Stimulated activated CD4-positive, alpha-beta T cell treated with anti-CD3 and anti-CD28 coated beads, Interleukin-2, amount 100 ng/mL, for 24 hours (primary cell): ENCODE results near the gene CSMD2.

ENCODE experiments used
- DNase-seq, 2 donors: peaks; one replicate each; pipeline ENCODE4 v3.0.0-alpha.2; 2020

The CSMD2 gene

GRCh38 chr1:33844166-33844565 is 320.9 kb downstream of the CSMD2 start:
- DNase-seq = no peak

DNA sequence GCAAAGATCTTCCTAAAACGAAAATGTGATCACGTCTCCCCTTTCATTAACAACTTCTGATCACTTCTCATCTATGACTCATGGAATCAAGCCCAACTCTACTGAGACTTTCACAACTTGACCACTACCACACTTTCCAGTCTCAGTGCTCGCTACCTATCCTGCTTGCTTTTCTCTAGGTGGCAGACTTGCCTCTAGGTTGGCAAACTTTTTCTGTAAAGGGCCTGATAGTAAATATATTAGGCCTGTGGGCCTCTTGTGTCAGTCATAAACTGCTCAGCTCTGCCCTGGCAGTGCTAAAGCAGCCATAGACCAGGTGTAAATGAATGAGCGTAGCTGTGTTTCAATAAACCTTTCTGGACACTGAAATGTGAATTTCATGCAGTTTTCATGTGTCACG is 322.7 kb downstream of the CSMD2 start:
- DNase-seq = no peak

GRCh38 chr1:33841494-33841893 is 323.5 kb downstream of the CSMD2 start:
- DNase-seq = no peak

GRCh38 chr1:33837635-33838034 is 327.4 kb downstream of the CSMD2 start:
- DNase-seq = no peak

- DNase-seq = no peak
Observed at GRCh38 chr1:33836911-33837310, 328.1 kb downstream of the CSMD2 start.

- no peak for DNase-seq
Observed at GRCh38 chr1:33828654-33829053, 336.4 kb downstream of the CSMD2 start.

- DNase-seq = no peak
Observed at GRCh38 chr1:33828059-33828458, 337.0 kb downstream of the CSMD2 start.

DNA sequence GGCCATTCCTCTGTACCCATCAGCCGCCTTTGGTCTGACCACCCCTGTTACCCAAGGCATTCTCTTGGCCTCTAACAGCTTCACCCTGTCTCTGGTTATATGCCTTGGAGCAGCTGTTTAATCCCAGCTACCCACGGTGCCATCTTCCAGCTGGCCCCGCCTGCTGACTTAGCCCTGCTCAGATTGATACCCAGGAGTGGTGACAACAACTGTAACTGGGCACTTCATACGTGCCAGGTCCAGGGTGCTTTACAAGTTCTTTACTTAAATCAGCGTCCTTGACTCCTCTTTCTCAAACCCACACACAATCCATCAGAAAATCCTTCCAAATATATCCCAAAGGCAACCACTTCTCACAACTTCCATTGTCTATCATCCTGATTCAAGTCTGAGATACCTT is 338.3 kb downstream of the CSMD2 start:
- no peak for DNase-seq

- DNase-seq = no peak
Observed at GRCh38 chr1:33826311-33826710, 338.7 kb downstream of the CSMD2 start.

DNA sequence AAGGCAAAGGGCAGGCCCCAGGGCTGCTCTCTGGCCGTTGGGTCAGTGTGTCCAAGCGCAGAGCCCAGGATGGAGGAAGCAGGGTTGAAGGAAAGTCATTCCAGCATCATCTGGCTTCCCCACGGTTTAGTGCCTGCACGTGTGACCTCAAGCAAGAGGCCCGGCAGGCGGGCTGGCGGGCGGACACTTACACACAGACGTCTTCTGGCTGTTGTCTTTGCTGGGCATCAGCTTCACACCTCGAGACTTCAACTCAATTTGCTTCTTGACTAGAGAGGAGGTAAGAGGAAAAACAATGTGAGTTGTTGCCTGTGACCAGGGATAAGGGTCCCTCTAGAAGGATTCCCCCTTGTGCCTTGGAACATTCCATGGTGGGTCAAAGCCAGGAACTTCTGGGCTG is 339.5 kb downstream of the CSMD2 start:
- no peak for DNase-seq

DNA sequence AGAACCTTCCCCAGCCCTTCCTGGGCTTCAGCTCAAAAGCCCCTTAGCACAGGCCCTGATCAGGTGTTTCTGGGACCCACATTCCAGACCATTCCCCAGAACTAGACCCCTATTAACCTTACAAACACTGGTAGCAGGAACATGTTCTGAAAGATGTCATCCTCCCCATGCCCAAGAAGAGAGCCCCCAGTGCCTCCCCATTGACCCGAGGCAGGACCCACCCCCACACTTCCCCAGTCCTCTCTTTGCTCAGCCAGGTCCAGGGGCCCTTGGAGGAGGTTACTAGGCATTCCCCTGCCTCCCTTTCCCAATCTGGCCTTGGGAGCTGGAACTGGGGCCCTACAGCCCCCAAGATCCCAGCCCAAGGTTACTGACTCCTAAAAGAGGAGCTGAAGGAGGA is 340.1 kb downstream of the CSMD2 start:
- DNase-seq = no peak

- DNase-seq = no peak
Observed at GRCh38 chr1:33824321-33824720, 340.7 kb downstream of the CSMD2 start.

DNA sequence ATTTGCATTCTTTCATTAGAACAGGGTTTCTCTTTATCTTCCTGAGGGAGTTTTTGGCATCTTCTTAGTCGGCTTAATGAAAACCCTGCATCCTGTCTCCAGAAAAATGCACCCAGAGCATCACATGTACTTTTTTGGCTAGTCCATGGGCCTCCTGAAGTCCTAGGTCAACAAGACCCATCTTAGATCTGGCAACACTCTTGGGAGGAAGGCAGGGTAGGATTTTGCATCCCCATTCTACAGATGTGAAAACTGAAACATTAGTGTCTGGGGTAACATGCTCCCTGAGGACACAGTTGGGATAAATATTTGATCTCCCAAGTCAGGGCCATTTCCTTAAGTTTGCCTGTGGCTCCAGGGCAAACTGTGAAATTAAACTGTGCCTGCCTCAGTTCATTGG is 341.2 kb downstream of the CSMD2 start:
- DNase-seq = no peak

- DNase-seq = no peak
Observed at GRCh38 chr1:33823401-33823800, 341.6 kb downstream of the CSMD2 start.

- no peak for DNase-seq
Observed at GRCh38 chr1:33822396-33822795, 342.6 kb downstream of the CSMD2 start.

GRCh38 chr1:33821291-33821690 is 343.7 kb downstream of the CSMD2 start:
- DNase-seq = no peak

DNA sequence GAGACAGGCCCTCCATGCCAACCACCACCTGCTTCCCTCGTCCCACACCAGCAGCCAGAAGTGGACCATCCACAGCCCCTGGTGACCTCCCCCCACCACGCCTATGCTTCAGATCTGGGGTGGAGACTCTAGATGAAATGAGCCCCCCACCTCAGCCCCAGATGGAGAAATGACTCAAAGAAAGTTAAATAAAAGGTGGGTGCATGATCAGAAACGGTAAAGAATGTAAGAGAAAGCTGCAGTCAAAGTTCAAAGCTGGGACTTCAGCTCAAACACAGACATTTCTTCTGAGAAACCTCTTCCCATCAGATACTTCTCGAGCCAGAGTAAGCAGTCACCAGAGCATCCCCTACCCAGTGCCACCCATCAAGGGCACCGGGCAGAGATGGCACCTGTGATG is 344.2 kb downstream of the CSMD2 start:
- DNase-seq = no peak

GRCh38 chr1:33819913-33820311 is 345.1 kb downstream of the CSMD2 start:
- no peak for DNase-seq

GRCh38 chr1:33819290-33819912 is 345.6 kb downstream of the CSMD2 start:
- DNase-seq = no peak

DNA sequence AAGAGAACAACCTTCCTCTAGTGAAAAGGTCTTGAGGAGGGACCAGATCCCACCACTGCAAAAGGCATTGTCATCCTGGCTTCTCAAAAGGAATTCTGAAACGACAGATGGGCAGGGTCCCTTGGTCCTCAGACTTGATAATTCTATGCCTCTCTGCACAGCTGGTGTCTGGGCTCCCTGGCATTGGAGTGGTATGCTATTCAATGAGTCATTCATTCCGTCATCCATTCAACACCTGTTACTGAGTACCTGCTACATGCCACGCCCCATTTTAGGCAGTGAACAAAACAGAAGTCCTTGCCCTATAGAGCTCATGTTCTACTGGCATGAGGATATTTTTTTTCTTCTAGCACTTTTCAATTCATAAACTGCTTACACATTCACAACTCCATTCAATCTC is 347.0 kb downstream of the CSMD2 start:
- no peak for DNase-seq

DNA sequence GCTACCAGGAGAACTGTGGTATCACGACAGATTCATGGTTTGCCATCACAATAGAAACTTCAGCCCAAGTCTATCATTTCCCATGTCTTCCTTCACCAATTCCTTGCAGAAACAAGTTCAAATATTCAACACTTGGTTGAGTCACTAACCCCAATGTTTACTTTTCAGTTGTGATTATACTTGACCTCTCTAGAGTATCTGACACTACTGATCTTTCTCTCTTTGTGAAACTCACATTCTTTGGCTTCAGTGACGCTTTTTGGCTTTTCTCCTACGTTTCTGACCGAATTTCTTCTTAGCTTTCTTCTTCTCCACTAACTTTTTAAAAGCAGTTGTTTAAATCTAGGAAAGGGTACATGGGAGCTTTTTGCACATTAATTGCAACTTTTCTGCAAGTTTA is 350.0 kb downstream of the CSMD2 start:
- no peak for DNase-seq

DNA sequence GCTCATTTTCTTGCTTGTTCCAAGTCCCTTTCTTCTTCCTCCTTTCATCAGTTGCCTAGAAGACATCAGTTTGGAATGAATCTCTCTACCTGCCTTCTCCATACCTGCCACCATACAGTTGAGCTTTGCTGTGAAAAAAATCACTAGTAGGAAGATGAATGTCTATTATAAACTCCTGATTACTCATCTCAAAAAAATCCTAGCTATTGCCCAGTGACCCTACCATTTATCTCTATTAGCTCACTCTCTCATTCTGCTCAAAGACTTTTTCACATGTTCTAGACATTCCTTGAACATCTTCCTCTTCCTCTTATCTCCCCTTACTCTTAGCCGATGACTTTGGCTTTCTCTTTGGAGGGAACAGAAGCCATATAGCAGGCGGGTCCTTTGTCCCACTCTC is 350.9 kb downstream of the CSMD2 start:
- no peak for DNase-seq

GRCh38 chr1:33810571-33810970 is 354.5 kb downstream of the CSMD2 start:
- no peak for DNase-seq

GRCh38 chr1:33805988-33806387 is 359.0 kb downstream of the CSMD2 start:
- DNase-seq = no peak

DNA sequence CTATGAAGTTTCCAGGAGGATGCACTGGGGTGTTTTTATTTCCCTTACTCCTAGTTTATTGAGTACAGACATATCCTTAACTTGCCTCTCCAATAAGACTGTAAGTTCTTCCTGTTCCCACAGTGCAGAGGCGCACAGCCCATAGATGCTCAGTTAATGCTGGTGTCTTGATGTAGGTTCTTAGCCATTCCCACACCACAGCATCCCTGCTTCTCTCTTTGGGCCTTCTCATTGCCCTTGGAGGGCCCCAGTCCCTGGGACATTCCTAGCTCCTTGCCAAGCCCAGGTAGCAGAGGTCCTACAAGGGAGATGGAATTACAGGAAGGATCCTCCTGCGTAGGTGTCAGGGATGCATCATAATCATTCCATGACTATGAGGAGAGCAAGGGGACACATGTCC is 362.8 kb downstream of the CSMD2 start:
- no peak for DNase-seq

DNA sequence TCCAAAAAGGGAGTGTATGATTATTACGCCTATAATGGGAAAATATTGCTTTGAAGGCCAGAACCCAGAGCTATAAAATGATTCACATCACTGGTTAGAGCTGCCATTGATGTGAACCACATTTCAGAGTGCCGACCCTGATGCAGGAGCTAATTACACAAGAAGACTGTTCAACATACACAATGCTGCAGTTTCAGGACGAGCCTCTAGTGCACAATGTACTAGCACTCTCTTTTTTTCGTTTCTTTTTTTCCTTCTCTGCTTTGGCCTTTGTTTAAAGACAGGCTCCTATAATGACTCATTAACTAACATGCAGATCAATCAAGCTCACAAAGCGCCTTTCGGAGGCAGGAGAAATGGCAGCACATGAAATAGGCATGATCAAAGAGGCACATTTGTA is 367.2 kb downstream of the CSMD2 start:
- no peak for DNase-seq
